ENCODE measurements around the gene BCL7B. TPM values are rescaled to one million over a fixed set of nuclear protein-coding genes. Genes with fewer than 3 reads are reported as not detected.

Gene BCL7B
- total RNA-seq, 3 donors from 2014 or later, result 29.6 to 93.0 (median 40.6) TPM

DNA sequence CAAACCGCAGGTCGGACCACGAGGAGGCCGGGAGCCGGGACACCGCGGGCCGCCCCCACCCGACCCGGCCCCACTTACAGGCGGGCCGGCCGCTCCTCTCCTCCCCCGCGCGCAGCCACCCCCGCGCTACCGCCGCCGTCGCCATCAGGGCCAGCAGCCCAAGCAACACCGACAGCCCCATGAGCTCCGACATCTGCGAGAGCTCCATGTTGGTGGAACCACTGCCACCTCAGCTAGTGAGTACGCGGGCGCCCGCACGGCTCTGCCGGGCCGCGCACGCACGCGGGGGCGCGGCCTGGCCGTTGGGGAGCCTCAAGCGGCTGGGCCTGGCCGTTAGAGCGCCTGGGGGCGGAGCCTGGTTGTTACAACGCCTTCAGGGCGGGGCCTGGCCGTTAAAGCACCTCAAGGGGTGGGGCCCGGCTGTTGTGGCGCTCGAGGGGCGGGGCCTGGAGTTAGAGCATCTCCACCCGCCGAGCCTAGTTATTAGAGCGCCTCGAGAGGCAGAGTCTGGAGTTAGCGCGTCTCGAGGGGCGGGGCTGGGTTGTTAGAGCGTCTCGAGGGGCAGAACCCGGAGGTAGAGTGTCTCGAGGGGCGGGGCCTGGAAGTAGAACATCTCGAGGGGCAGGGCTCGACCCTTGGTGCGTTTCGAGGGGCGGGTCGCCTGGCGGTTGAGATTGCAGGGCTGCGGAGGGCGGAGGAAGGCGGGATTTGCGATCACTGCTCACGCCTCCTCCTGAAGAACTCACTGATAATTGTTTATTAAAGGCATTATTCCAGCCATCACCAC lies 21.0 kb upstream of the BCL7B start, which contains the start of gene TBL2:
TBL2 (minus strand) TSS at position 238 of the 787 bp plus-strand sequence; CDS start at position 208, 30 bp downstream.
- no peaks in the 10 kb centered on the region for H3K27me3 ChIP-seq
- H3K9me3 ChIP-seq, result no peaks in the 10 kb centered on the region
- TF ChIP-seq, protein P1, sequence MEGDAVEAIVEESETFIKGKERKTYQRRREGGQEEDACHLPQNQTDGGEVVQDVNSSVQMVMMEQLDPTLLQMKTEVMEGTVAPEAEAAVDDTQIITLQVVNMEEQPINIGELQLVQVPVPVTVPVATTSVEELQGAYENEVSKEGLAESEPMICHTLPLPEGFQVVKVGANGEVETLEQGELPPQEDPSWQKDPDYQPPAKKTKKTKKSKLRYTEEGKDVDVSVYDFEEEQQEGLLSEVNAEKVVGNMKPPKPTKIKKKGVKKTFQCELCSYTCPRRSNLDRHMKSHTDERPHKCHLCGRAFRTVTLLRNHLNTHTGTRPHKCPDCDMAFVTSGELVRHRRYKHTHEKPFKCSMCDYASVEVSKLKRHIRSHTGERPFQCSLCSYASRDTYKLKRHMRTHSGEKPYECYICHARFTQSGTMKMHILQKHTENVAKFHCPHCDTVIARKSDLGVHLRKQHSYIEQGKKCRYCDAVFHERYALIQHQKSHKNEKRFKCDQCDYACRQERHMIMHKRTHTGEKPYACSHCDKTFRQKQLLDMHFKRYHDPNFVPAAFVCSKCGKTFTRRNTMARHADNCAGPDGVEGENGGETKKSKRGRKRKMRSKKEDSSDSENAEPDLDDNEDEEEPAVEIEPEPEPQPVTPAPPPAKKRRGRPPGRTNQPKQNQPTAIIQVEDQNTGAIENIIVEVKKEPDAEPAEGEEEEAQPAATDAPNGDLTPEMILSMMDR (IDR thresholded peaks at IDR 0.05), result no peak
- peak; percentile 32 for TF ChIP-seq POLR2A (IDR thresholded peaks at IDR 0.05)
- peak in 2 of 3 donors; percentile 35 to 57 for TF ChIP-seq POLR2AphosphoS5 (IDR thresholded peaks at IDR 0.05)
- DNase-seq (ENCODE audit: low spot score in 2 of 2), result peak; percentile 98
- H3K4me3 ChIP-seq, result peak within 1 kb of the TSS; percentile 83 to 92 (median 88)
- intact Hi-C loops (cut with DNase I; ENCODE audit: low total_unique reads), result no loop called here
- peak within 1 kb of the TSS; percentile 85 to 89 for H3K27ac ChIP-seq
- H3K4me1 ChIP-seq, result no peaks in the 10 kb centered on the region
- H3K36me3 ChIP-seq, result peaks cover 9% of the 10 kb centered on the region

- TF ChIP-seq POLR2AphosphoS5 (IDR thresholded peaks at IDR 0.05), result no peak
- TF ChIP-seq, protein P1 (IDR thresholded peaks at IDR 0.05), result no peak
- no peak for TF ChIP-seq POLR2A (IDR thresholded peaks at IDR 0.05)
- Histone ChIP-seq H3K4me1 (no peaks in the 10 kb centered on the region), H3K27ac (peak overlapping the region; percentile 85 to 89), H3K9me3 (no peaks in the 10 kb centered on the region), H3K27me3 (no peaks in the 10 kb centered on the region), H3K4me3 (peak overlapping the region; percentile 83 to 92 (median 88)), H3K36me3 (peaks cover 15% of the 10 kb centered on the region)
- DNase-seq (ENCODE audit: low spot score in 2 of 2), result no peak
- intact Hi-C loops (cut with DNase I; ENCODE audit: low total_unique reads), result no loop called here
Observed at GRCh38 chr7:73577627-73578341, 20.3 kb upstream of the BCL7B start.

DNA sequence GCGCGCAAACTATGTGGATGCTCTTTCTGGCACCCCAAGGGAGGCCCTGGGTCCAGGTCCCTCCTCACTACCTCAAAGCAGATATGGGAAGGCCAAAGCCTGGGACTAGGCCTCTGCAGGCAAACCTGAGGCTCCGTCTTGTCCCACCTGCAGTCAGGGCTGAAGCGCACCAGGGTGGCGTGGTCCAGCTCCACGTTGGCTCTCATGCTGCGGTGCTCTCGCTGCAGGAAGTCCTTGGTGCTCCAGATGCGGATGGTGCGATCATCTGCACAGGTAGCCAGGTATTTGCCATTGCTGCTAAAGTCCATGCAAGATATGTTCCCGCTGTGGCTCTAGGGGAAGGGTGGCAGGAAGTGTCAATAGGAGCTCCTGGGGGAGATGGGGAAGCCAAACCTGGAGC lies 16.3 kb upstream of the BCL7B start:
- TF ChIP-seq POLR2AphosphoS5 (IDR thresholded peaks at IDR 0.05), result no peak
- TF ChIP-seq, protein P1 (IDR thresholded peaks at IDR 0.05), result no peak
- TF ChIP-seq POLR2A (IDR thresholded peaks at IDR 0.05), result no peak
- intact Hi-C loops (cut with DNase I; ENCODE audit: low total_unique reads), result no loop called here
- Histone ChIP-seq H3K4me1 (no peaks in the 10 kb centered on the region), H3K27me3 (no peaks in the 10 kb centered on the region), H3K9me3 (no peaks in the 10 kb centered on the region), H3K27ac (no peak overlapping the region), H3K36me3 (peaks cover 20% of the 10 kb centered on the region), H3K4me3 (no peak overlapping the region)
- no peak for DNase-seq (ENCODE audit: low spot score in 2 of 2)

DNA sequence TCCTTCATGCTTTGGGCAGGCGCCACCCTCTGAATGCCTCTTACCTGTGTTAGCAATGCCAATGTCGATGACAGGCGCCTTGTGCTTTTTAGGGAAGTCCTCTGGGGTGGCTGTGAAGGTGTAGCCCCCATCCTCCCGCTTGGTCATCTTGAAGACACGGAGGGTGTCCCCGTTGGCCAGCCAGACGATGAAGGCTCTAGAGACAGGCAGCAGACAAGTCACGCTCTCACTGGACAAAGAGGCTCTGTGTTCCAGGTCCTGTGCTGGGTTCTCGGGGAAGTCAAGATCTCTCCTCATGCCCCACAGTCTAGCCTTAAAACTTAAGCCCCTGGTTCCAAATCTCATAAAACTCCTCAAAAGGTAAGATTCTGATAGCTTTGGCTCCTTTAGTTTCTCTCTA lies 15.8 kb upstream of the BCL7B start:
- intact Hi-C loops (cut with DNase I; ENCODE audit: low total_unique reads), result no loop called here
- Histone ChIP-seq H3K4me3 (no peak overlapping the region), H3K4me1 (no peaks in the 10 kb centered on the region), H3K36me3 (peaks cover 20% of the 10 kb centered on the region), H3K27ac (no peak overlapping the region), H3K27me3 (no peaks in the 10 kb centered on the region), H3K9me3 (no peaks in the 10 kb centered on the region)
- TF ChIP-seq POLR2AphosphoS5 (IDR thresholded peaks at IDR 0.05) (no peak), POLR2A (IDR thresholded peaks at IDR 0.05) (no peak)
- TF ChIP-seq, protein P1 (IDR thresholded peaks at IDR 0.05), result no peak
- DNase-seq (ENCODE audit: low spot score in 2 of 2), result no peak

- Histone ChIP-seq H3K4me3 (no peak overlapping the region), H3K4me1 (no peaks in the 10 kb centered on the region), H3K27ac (no peak overlapping the region), H3K36me3 (peaks cover 20% of the 10 kb centered on the region), H3K9me3 (no peaks in the 10 kb centered on the region), H3K27me3 (no peaks in the 10 kb centered on the region)
- intact Hi-C loops (cut with DNase I; ENCODE audit: low total_unique reads), result no loop called here
- no peak for DNase-seq (ENCODE audit: low spot score in 2 of 2)
- TF ChIP-seq POLR2AphosphoS5 (IDR thresholded peaks at IDR 0.05), result no peak
- TF ChIP-seq, protein P1 (IDR thresholded peaks at IDR 0.05), result no peak
- no peak for TF ChIP-seq POLR2A (IDR thresholded peaks at IDR 0.05)
Observed at GRCh38 chr7:73572767-73573186, 15.3 kb upstream of the BCL7B start.

Measured in breast epithelium (tissue), 4 donors.